HL-60 (cell line): ENCODE data around the gene WTIP.

Experiments used
- CTCF ChIP-seq: IDR thresholded peaks from one replicate; pipeline ENCODE4 v1.5.1; 2011; ENCODE audit warnings: low read length, control low read depth, inconsistent platforms; ENCODE audit not compliant: insufficient read depth
- REST ChIP-seq: IDR thresholded peaks from 2 replicates; pipeline ENCODE4 v1.6.1; 2012; ENCODE audit warnings: low read depth; ENCODE audit not compliant: insufficient replicate concordance

GRCh38 chr19:34501339-34502320, 20.1 kb downstream of the WTIP start:
- TF ChIP-seq CTCF (peak; percentile 96), REST (no peak)
